Calu3 (cell line): ENCODE results near the gene VLDLR. TPM values are rescaled to one million over a fixed set of nuclear protein-coding genes. Genes with fewer than 3 reads are reported as not detected.

Experiments used
- BruUV-seq: library from RNA; stranded (reverse); fragments of 400-500 nt; replicated peaks from 2 replicates; lab custom pipeline; 2021; lab: Mats Ljungman, UMichigan
- CTCF ChIA-PET: fragments of 300-600 bp; sonication (Branson Sonifier 250); formaldehyde crosslinking; loops from one replicate; lab custom pipeline; 2022; ENCODE audit warnings: antibody characterized with exemption; lab: Charles Lee
- DNase-seq: peaks from one replicate; pipeline ENCODE4 v3.0.0; 2022
- H3K27ac Mint-ChIP-seq: one replicate; pipeline ENCODE4 v1.8.0; 2022; ENCODE audit warnings: mixed read lengths; ENCODE audit not compliant: unreplicated experiment
- H3K27me3 Mint-ChIP-seq: one replicate; pipeline ENCODE4 v1.8.0; 2022; ENCODE audit warnings: mixed read lengths; ENCODE audit not compliant: unreplicated experiment
- H3K36me3 Mint-ChIP-seq: one replicate; pipeline ENCODE4 v1.8.0; 2022; ENCODE audit warnings: mild to moderate bottlenecking, moderate library complexity, mixed read lengths; ENCODE audit not compliant: insufficient read depth, unreplicated experiment
- H3K4me1 Mint-ChIP-seq: one replicate; pipeline ENCODE4 v1.8.0; 2022; ENCODE audit warnings: mild to moderate bottlenecking, low read depth, mixed read lengths; ENCODE audit not compliant: unreplicated experiment
- H3K4me3 Mint-ChIP-seq: one replicate; pipeline ENCODE4 v1.8.0; 2022; ENCODE audit warnings: mild to moderate bottlenecking, low read depth, moderate library complexity, mixed read lengths; ENCODE audit not compliant: unreplicated experiment
- H3K9me3 Mint-ChIP-seq: one replicate; pipeline ENCODE4 v1.8.0; 2022; ENCODE audit warnings: low read depth, mixed read lengths; ENCODE audit not compliant: unreplicated experiment
- CTCF ChIP-seq: fragments of 200-600 bp; IDR thresholded peaks from one replicate; pipeline ENCODE4 v1.8.0; 2022; ENCODE audit warnings: antibody characterized with exemption; ENCODE audit not compliant: unreplicated experiment
- intact Hi-C: fragments of 100-400 bp; cut with micrococcal nuclease; formaldehyde crosslinking; loops from one replicate; pipeline ENCODE4 v1.10.0; 2022; ENCODE audit not compliant: unreplicated experiment
- total RNA-seq: library from RNA; stranded (reverse); gene quantifications from 2 replicates; pipeline ENCODE4 v1.2.3, GENCODE V29; 2022

Gene VLDLR
- total RNA-seq, 1 experiment from 2014 or later, result 17.8 TPM

DNA sequence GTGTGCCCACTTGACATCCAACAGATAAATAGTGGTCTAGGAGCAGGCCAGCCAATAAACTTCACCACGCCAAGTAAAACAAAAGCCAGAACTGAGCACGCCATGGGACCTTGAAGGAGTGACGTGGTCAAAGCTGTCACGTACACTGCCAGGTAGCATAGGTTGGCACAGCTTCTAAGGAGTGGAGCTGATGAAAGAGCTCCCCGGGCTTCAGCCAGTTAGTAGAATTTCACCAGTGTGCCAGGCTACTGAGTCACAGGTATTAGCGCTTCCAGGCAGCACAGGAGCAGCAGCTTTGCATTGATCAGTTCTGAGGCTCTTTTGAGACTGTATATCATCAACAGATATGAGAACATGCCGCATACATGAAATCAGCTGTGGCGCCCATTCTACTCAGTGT, 19.4 kb downstream of the VLDLR start:
- Mint-ChIP-seq H3K27ac (no peak overlapping the region), H3K4me1 (no peaks in the 10 kb centered on the region), H3K27me3 (no peaks in the 10 kb centered on the region), H3K36me3 (peaks cover 5% of the 10 kb centered on the region), H3K4me3 (no peak overlapping the region), H3K9me3 (no peaks in the 10 kb centered on the region)
- intact Hi-C loops, result no loop called here
- DNase-seq, result no peak
- no TSS peak for BruUV-seq
- CTCF ChIA-PET, result no interaction called here
- TF ChIP-seq CTCF, result no peak

- intact Hi-C loops, result no loop called here
- no peaks in the 10 kb centered on the region for H3K27me3 Mint-ChIP-seq
- DNase-seq, result no peak
- H3K4me3 Mint-ChIP-seq, result no peak overlapping the region
- H3K4me1 Mint-ChIP-seq, result no peaks in the 10 kb centered on the region
- BruUV-seq, result no TSS peak
- CTCF ChIA-PET, result no interaction called here
- H3K27ac Mint-ChIP-seq, result no peak overlapping the region
- TF ChIP-seq CTCF, result no peak
- no peaks in the 10 kb centered on the region for H3K9me3 Mint-ChIP-seq
- peaks cover 10% of the 10 kb centered on the region for H3K36me3 Mint-ChIP-seq
Observed at GRCh38 chr9:2642068-2642467, 20.5 kb downstream of the VLDLR start.

DNA sequence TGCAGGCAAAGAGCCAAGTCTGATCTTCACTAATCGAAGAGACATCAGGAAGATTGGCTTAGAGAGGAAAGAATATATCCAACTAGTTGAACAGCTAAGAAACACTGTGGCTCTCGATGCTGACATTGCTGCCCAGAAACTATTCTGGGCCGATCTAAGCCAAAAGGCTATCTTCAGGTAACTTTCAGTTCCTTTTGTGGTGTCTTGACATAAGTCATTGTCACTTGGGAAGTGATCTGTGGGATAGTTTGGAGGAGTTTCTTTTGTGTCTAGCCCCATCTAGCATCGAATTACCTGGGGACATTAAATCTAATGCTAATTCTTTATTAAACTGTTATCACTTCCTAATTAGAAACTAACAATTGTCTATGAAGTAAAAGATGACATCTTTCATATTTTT, 24.0 kb downstream of the VLDLR start:
- peaks cover 25% of the 10 kb centered on the region for H3K36me3 Mint-ChIP-seq

DNA sequence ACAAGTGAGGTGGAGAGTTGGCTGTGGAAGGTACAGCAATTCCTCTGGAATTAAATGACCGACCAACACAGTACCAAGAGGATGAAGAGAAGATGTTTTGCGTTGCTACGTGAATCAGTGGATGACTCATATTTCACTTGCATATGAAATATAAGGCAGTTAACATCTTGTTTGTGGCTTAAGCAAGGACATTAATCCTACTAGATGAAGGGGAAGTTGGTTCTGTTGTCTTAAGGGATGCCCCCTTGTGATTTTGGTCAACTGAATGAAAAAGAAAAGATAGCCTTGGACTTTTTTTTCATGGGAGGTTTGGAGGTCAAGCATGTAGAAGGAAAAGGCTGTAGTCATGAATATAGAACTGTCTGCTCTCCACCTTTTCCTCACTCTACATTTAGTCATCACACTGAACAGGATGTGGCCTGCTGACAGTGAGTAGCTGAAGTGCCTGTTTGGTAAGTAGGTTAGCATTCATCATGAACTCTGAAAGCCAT, 33.9 kb downstream of the VLDLR start:
- intact Hi-C loops, result no loop called here
- Mint-ChIP-seq H3K27me3 (no peaks in the 10 kb centered on the region), H3K36me3 (peaks cover 7% of the 10 kb centered on the region), H3K27ac (no peak overlapping the region), H3K9me3 (no peaks in the 10 kb centered on the region), H3K4me3 (no peak overlapping the region), H3K4me1 (peaks cover 7% of the 10 kb centered on the region)
- BruUV-seq, result no TSS peak
- CTCF ChIA-PET, result no interaction called here
- TF ChIP-seq CTCF, result no peak
- no peak for DNase-seq

More for the DNA sequence above, 24.0 kb downstream of the VLDLR start:
- Mint-ChIP-seq H3K9me3 (no peaks in the 10 kb centered on the region), H3K27me3 (no peaks in the 10 kb centered on the region), H3K4me1 (no peaks in the 10 kb centered on the region), H3K27ac (no peak overlapping the region), H3K4me3 (no peak overlapping the region)
- no peak for DNase-seq
- TF ChIP-seq CTCF, result no peak
- intact Hi-C loops, result no loop called here
- BruUV-seq, result no TSS peak
- CTCF ChIA-PET, result no interaction called here
